ENCODE measurements around the gene EXOC1.

The EXOC1 gene

DNA sequence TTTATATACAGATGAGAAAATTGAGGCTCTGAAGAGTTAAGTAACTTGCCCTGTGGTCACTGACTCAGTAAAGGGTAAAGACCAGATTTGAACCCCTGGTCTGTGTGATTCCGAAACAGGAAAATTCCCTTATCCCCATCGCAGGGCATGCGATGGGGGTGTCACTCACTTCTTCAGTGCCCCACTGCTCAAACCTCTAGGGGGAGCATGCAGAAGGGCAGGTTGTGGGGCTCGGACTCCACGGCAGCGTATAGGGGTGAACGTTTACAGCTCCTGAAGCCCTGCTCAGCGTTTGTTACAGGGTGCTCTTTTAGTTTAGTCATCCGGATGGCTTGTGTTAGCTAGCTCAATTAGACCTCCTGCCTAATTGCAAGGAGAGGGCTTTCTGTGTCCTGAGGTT is 3.7 kb upstream of the EXOC1 start:
- no peak for TF ChIP-seq CTCF (conservative IDR thresholded peaks at IDR 0.05; ENCODE audit: low read depth)
- DNase-seq (ENCODE audit: low spot score): no peak
- CTCF ChIA-PET: no interaction called here
- POLR2A ChIA-PET (ENCODE audit: low non-redundant PET): no interaction called here
- H3K27ac ChIP-seq: no peak overlapping the region

DNA sequence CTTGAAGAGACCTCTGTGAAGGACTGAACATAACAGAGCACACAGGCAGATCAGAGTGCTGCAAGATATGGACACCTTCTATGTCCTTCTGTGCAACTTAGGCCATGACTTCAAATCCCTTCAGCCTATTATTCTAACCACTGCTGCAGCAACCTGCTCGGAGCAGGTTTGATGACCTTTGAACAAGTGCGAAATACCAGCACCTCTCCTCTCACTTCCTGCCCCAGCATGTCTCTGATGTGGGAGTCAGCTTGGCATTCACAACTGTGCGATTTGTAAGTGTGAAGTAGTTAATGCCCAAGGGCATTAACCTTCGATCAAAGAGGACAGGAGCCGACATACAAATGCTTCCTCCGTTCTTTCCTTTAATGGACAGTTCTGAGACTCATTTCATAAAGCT is 1.6 kb upstream of the EXOC1 start:
- peak; percentile 59 for DNase-seq (ENCODE audit: low spot score)
- POLR2A ChIA-PET (ENCODE audit: low non-redundant PET): no interaction called here
- CTCF ChIA-PET: interaction anchor here (0.8 kb wide), 1 partner anchor 96 kb away, joined by 3 read pairs; no protein-coding TSS in a partner anchor
- H3K27ac ChIP-seq: no peak overlapping the region; the same call in 1 of the 2 replicates
- no peak for TF ChIP-seq CTCF (conservative IDR thresholded peaks at IDR 0.05; ENCODE audit: low read depth)

- ChIA-PET CTCF (interaction anchor here (1.0 kb wide), 1 partner anchor 13 kb away, joined by 12 read pairs; no protein-coding TSS in a partner anchor), POLR2A (ENCODE audit: low non-redundant PET) (no interaction called here)
- DNase-seq (ENCODE audit: low spot score): peak; percentile 1
- no peak for TF ChIP-seq CTCF (conservative IDR thresholded peaks at IDR 0.05; ENCODE audit: low read depth)
- peak overlapping the region; percentile 76 for H3K27ac ChIP-seq
Measured at GRCh38 chr4:55854129-55854528, 681 bp downstream of the EXOC1 start.

DNA sequence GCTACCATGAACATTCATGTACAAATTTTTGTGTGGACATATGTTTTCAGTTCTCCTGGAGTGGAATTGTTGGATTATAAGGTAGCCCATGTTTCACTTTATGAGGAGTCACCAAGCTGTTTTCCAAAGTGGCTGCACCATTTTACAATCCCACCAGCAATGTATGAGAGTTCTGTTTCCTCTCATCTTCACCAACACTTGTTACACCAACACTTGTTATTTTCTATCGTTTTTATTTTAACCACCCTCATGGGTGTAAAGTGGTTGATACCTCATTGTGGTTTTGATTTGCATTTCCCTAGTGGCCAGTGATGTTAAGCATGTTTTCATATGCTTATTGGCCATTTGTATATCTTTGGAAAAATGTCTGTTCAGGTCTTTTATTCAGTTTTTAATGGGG is 4.1 kb downstream of the EXOC1 start:
- CTCF ChIA-PET: no interaction called here
- H3K27ac ChIP-seq: no peak overlapping the region
- POLR2A ChIA-PET (ENCODE audit: low non-redundant PET): no interaction called here

DNA sequence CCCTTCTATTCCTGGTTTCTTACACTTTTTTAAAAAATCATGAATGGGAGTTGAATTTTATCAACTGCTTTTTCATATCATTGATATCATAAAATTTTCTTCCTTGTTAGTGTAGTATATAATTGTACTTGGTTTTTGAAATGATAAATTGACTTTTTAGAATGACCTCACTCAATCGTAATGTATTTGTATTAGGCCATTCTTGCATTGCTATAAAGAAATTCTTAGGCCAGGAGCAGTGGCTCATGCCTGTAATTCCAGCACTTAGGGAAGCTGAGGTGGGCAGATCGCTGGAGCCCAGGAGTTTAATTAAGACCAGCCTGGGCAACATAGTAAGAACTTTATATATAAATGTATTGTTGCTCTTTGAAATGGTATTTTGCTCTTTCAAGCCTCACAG is 6.3 kb downstream of the EXOC1 start:
- CTCF ChIA-PET: interaction anchor here (0.6 kb wide), 1 partner anchor 422 kb away, joined by 5 read pairs; no protein-coding TSS in a partner anchor
- no peak overlapping the region for H3K27ac ChIP-seq
- no peak for DNase-seq (ENCODE audit: low spot score)
- POLR2A ChIA-PET (ENCODE audit: low non-redundant PET): no interaction called here
- no peak for TF ChIP-seq CTCF (conservative IDR thresholded peaks at IDR 0.05; ENCODE audit: low read depth)

More for the DNA sequence above, 4.1 kb downstream of the EXOC1 start:
- TF ChIP-seq CTCF (conservative IDR thresholded peaks at IDR 0.05; ENCODE audit: low read depth): no peak
- no peak for DNase-seq (ENCODE audit: low spot score)

DNA sequence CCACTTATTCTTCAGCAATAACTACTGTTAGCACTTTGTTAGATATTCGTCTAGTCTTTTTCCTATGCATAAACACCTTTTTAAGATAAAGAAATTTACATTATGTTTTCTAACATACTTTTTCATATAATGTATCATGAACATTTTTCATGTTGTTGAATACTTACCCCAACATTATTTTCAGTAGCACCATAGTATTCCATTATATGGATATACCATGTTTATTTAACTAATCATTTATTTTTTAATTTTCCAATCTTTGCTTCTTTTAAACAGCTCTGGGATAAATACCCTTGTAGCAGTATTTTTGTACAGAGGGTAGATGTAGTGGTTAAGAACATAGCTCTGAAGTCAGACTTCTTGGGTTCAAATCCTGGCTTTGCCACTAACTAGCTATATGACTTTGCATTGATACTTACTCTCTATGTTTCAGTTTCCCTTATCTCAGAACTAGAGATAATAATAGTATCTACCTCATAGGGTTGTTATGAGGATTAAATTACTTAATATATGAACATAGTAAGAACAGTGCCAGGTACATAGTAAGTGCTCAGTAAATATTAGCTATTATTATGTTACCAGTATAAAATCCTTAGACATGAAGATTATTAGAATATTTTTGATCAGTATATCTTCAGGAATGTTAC is 11.3 kb downstream of the EXOC1 start:
- CTCF ChIA-PET: interaction anchor here (0.5 kb wide), 1 partner anchor 894 kb away, joined by 3 read pairs; no protein-coding TSS in a partner anchor
- no peak for DNase-seq (ENCODE audit: low spot score)
- no peak for TF ChIP-seq CTCF (conservative IDR thresholded peaks at IDR 0.05; ENCODE audit: low read depth)
- no peak overlapping the region for H3K27ac ChIP-seq
- POLR2A ChIA-PET (ENCODE audit: low non-redundant PET): no interaction called here

All from RWPE1 (cell line).